K562 (cell line): ENCODE results near the gene PPFIA3. TPM values are rescaled to one million over a fixed set of nuclear protein-coding genes. Genes with fewer than 3 reads are reported as not detected.

Experiments used
- BRD9 ChIP-seq: fragments of 450-650 bp; IDR thresholded peaks from 2 replicates; pipeline ENCODE4 v1.6.1; 2018; ENCODE audit warnings: low read depth; ENCODE audit not compliant: partially characterized antibody
- CCNT2 ChIP-seq: IDR thresholded peaks from 2 replicates; pipeline ENCODE4 v1.6.1; 2011; ENCODE audit warnings: borderline replicate concordance, low read depth, mild to moderate bottlenecking, moderate library complexity, mixed read lengths, low read length; ENCODE audit not compliant: insufficient read length; ENCODE audit errors: extremely low read depth
- CXXC5 ChIP-seq: fragments of 250-450 bp; sonication (Bioruptor Pico); IDR thresholded peaks from 2 replicates; pipeline ENCODE4 v1.8.0; 2022; ENCODE audit warnings: inconsistent platforms, mild to moderate bottlenecking, moderate library complexity
- E2F1 ChIP-seq: sonication (generic); formaldehyde crosslinking; IDR thresholded peaks from 2 replicates; pipeline ENCODE4 v1.8.1; 2023; ENCODE audit warnings: mild to moderate bottlenecking, missing genetic modification reagents, moderate library complexity
- ERF ChIP-seq: fragments of 450-650 bp; formaldehyde crosslinking; IDR thresholded peaks from 2 replicates; pipeline ENCODE4 v1.4.0; 2020; ENCODE audit warnings: mild to moderate bottlenecking, mixed read lengths
- EWSR1 ChIP-seq: fragments of 450-650 bp; IDR thresholded peaks from 2 replicates; pipeline ENCODE4 v1.6.1; 2018; ENCODE audit warnings: borderline replicate concordance, mild to moderate bottlenecking, low read depth, moderate library complexity; ENCODE audit not compliant: partially characterized antibody
- GTF2A2 ChIP-seq: IDR thresholded peaks from 2 replicates; pipeline ENCODE4 v1.6.1; 2016; ENCODE audit warnings: mild to moderate bottlenecking, missing genetic modification characterization, missing compliant biosample characterization
- HNRNPH1 ChIP-seq: fragments of 200-400 bp; formaldehyde crosslinking; optimal IDR thresholded peaks from 2 replicates; pipeline ENCODE3; 2017; ENCODE audit warnings: low read depth, mild to moderate bottlenecking, low read length, moderate library complexity
- KLF13 ChIP-seq: fragments of 450-650 bp; IDR thresholded peaks from 2 replicates; pipeline ENCODE4 v1.6.1; 2016; ENCODE audit warnings: missing genetic modification characterization, low read depth, mild to moderate bottlenecking, missing compliant biosample characterization, moderate library complexity, borderline replicate concordance
- KLF6 ChIP-seq: fragments of 250-450 bp; sonication (Bioruptor Pico); IDR thresholded peaks from 2 replicates; pipeline ENCODE4 v1.4.0; 2020; ENCODE audit warnings: mild to moderate bottlenecking, moderate library complexity, borderline replicate concordance
- MLLT1 ChIP-seq, 2 experiments: fragments of 450-650 bp; IDR thresholded peaks; 2 replicates each; pipeline ENCODE4 v1.6.1; 2016
- PBX2 ChIP-seq, 2 experiments: IDR thresholded peaks in 1 of 2; conservative IDR thresholded peaks in 1 of 2; 2 replicates each; pipeline ENCODE4 v1.6.1; 2016; ENCODE audit warnings: low read depth in 2 of 2, mild to moderate bottlenecking in 1 of 2, missing compliant biosample characterization in 1 of 2, missing genetic modification characterization in 1 of 2, moderate library complexity in 1 of 2
- POLR2A ChIP-seq: fragments of 450-650 bp; conservative IDR thresholded peaks from 2 replicates; pipeline ENCODE4 v1.6.1; 2016
- PTRF ChIP-seq: fragments of 450-650 bp; IDR thresholded peaks from 2 replicates; pipeline ENCODE4 v1.6.1; 2016; ENCODE audit warnings: mild to moderate bottlenecking, missing genetic modification characterization, missing compliant biosample characterization
- RNF2 ChIP-seq: sonication (generic); IDR thresholded peaks from 2 replicates; pipeline ENCODE4 v1.6.1; 2016
- SMAD2 ChIP-seq: fragments of 150-350 bp; IDR thresholded peaks from 2 replicates; pipeline ENCODE4 v1.6.1; 2014; ENCODE audit warnings: low read depth, mild to moderate bottlenecking, low read length
- ZNF146 ChIP-seq: IDR thresholded peaks from one replicate; pipeline ENCODE4 v1.6.1; 2018; ENCODE audit warnings: missing compliant biosample characterization; ENCODE audit not compliant: unreplicated experiment
- ZNF24 ChIP-seq: fragments of 450-650 bp; IDR thresholded peaks from 2 replicates; pipeline ENCODE4 v1.6.1; 2016
- ZNF76 ChIP-seq: fragments of 250-450 bp; sonication (Bioruptor Pico); IDR thresholded peaks from 2 replicates; pipeline ENCODE4 v1.4.0; 2020; ENCODE audit warnings: mild to moderate bottlenecking, moderate library complexity, borderline replicate concordance
- polyA plus RNA-seq, 8 experiments: library from polyadenylated mRNA; depleted of rRNA in 4 of 8; stranded (reverse) in 5 of 8; unstranded in 3 of 8; fragments of >200 nt; fragmentation: Nextera tagmentation in 2 of 8; fragmentation: Illumina TruSeq in 1 of 8; extraction: Ambion mirVana in 2 of 8; extraction: Trizol in 1 of 8; gene quantifications; 2 replicates each; pipeline versions ENCODE4 v1.2.1 to v1.2.3, GENCODE V29; 2011 to 2014; ENCODE audit warnings: inconsistent platforms in 1 of 8, missing spikeins in 1 of 8
- total RNA-seq, 7 experiments: library from RNA; depleted of rRNA in 6 of 7; stranded (reverse); fragments of >200 nt in 6 of 7; fragmentation: Illumina TruSeq in 2 of 7; extraction: Trizol in 2 of 7; gene quantifications; 2 replicates each; pipeline versions ENCODE4 v1.2.1 to v1.2.3, GENCODE V29; 2011 to 2021; ENCODE audit warnings: low replicate concordance in 1 of 7
- TF ChIP-seq, protein P1 (sequence below): fragments of 250-450 bp; sonication (Bioruptor Pico); IDR thresholded peaks from 2 replicates; pipeline ENCODE4 v1.5.0; 2021
- TF ChIP-seq, protein P2 (sequence below): fragments of 450-650 bp; IDR thresholded peaks from 2 replicates; pipeline ENCODE4 v1.6.1; 2016; ENCODE audit warnings: borderline replicate concordance

PPFIA3 gene
- total and polyA plus RNA-seq, 9 of the 15 experiments (the other 6 are each of a cell fraction or from before 2014, with no cell fraction given) = 0.10 to 53.0 (median 17.6) TPM

- no peak for TF ChIP-seq PBX2 (CRISPR knock-in tag; IDR thresholded peaks at IDR 0.05; ENCODE audit: low read depth)
- TF ChIP-seq PBX2 (tag; conservative IDR thresholded peaks at IDR 0.05; ENCODE audit: low read depth) = no peak
- TF ChIP-seq ZNF76 (CRISPR knock-in tag) = no peak
- peak; percentile 25 for TF ChIP-seq CCNT2
- no peak for TF ChIP-seq E2F1
- TF ChIP-seq ZNF24 = no peak
- peak; percentile 76 for TF ChIP-seq POLR2A
- TF ChIP-seq SMAD2 = no peak
- TF ChIP-seq CXXC5 (CRISPR knock-in tag) = peak; percentile 28; the same call in 1 of the 2 replicates
- no peak for TF ChIP-seq HNRNPH1
- no peak for TF ChIP-seq RNF2
- no peak for TF ChIP-seq KLF6 (CRISPR knock-in tag)
- no peak for TF ChIP-seq PTRF
- TF ChIP-seq ZNF146 (CRISPR knock-in tag) = no peak
- TF ChIP-seq, protein P1, sequence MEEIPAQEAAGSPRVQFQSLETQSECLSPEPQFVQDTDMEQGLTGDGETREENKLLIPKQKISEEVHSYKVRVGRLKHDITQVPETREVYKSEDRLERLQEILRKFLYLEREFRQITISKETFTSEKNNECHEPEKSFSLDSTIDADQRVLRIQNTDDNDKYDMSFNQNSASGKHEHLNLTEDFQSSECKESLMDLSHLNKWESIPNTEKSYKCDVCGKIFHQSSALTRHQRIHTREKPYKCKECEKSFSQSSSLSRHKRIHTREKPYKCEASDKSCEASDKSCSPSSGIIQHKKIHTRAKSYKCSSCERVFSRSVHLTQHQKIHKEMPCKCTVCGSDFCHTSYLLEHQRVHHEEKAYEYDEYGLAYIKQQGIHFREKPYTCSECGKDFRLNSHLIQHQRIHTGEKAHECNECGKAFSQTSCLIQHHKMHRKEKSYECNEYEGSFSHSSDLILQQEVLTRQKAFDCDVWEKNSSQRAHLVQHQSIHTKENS (CRISPR knock-in tag) = no peak
- TF ChIP-seq, protein P2, sequence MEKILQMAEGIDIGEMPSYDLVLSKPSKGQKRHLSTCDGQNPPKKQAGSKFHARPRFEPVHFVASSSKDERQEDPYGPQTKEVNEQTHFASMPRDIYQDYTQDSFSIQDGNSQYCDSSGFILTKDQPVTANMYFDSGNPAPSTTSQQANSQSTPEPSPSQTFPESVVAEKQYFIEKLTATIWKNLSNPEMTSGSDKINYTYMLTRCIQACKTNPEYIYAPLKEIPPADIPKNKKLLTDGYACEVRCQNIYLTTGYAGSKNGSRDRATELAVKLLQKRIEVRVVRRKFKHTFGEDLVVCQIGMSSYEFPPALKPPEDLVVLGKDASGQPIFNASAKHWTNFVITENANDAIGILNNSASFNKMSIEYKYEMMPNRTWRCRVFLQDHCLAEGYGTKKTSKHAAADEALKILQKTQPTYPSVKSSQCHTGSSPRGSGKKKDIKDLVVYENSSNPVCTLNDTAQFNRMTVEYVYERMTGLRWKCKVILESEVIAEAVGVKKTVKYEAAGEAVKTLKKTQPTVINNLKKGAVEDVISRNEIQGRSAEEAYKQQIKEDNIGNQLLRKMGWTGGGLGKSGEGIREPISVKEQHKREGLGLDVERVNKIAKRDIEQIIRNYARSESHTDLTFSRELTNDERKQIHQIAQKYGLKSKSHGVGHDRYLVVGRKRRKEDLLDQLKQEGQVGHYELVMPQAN = peak; percentile 67; the same call in 1 of the 2 replicates
- no peak for TF ChIP-seq KLF13 (tag)
- 0 out of 4 replicates have a peak, but pooled peaks of 1 of the 2 experiments have one; percentile 2 for TF ChIP-seq MLLT1 (IDR thresholded peaks at IDR 0.05)
- TF ChIP-seq BRD9 = no peak
- TF ChIP-seq ERF = 0 out of 2 replicates have a peak, but pooled peaks have one; percentile 20
- no peak for TF ChIP-seq EWSR1
- TF ChIP-seq GTF2A2 (tag) = no peak
These were observed 9.9 kb downstream of the PPFIA3 start (continued) for GRCh38 chr19:49129238-49129583.
